NCI-H1436 treated with DMSO at 0.1 percent for 48 hours (cell line): ENCODE data around the gene NCBP2L.
"Not testable (repeated sequence)": the region's sequence is repeated elsewhere in the genome, so short reads cannot be mapped to it uniquely, and the experiment has no call there.

Experiments used
- DNase-seq: peaks from one replicate; lab custom pipeline; 2025; lab: John Stamatoyannopoulos, UW

NCBP2L gene

GRCh38 chrX:107810053-107810452 lies 32.5 kb downstream of the NCBP2L start:
- not testable (repeated sequence) for DNase-seq

GRCh38 chrX:107818900-107819521 lies 41.5 kb downstream of the NCBP2L start:
- no peak for DNase-seq

GRCh38 chrX:107823042-107823441 lies 45.5 kb downstream of the NCBP2L start:
- DNase-seq: no peak

GRCh38 chrX:107823456-107823855 lies 45.9 kb downstream of the NCBP2L start:
- no peak for DNase-seq

GRCh38 chrX:107825698-107826237 lies 48.2 kb downstream of the NCBP2L start, which contains the start of gene MID2:
TSS of gene MID2 (plus strand) at chrX:107825866. CDS start at chrX:107826427, 561 bp downstream.
- peak; percentile 7 for DNase-seq

- no peak for DNase-seq
Observed at GRCh38 chrX:107826238-107827029, 48.9 kb downstream of the NCBP2L start.

GRCh38 chrX:107827030-107827831 lies 49.7 kb downstream of the NCBP2L start:
- no peak for DNase-seq

GRCh38 chrX:107827852-107828251 lies 50.3 kb downstream of the NCBP2L start:
- no peak for DNase-seq

- DNase-seq: no peak
Observed at GRCh38 chrX:107829878-107830277, 52.3 kb downstream of the NCBP2L start.

- no peak for DNase-seq
Observed at GRCh38 chrX:107831071-107831730, 53.7 kb downstream of the NCBP2L start.

GRCh38 chrX:107834275-107835201 lies 57.0 kb downstream of the NCBP2L start:
- no peak for DNase-seq

- DNase-seq: no peak
Observed at GRCh38 chrX:107836958-107837357, 59.4 kb downstream of the NCBP2L start.

- DNase-seq: no peak
Observed at GRCh38 chrX:107840971-107841370, 63.4 kb downstream of the NCBP2L start.

GRCh38 chrX:107842715-107843400 lies 65.3 kb downstream of the NCBP2L start:
- no peak for DNase-seq
